Suppressor macrophage treated with lipopolysaccharide for 4 hours (primary cell): ENCODE measurements around the gene DHODH.
A peak's percentile ranks its signal among the peaks of the same experiment; 100 is the strongest.
"Not testable (repeated sequence)": the region's sequence is repeated elsewhere in the genome, so short reads cannot be mapped to it uniquely, and the experiment has no call there.

Experiments
- DNase-seq: peaks from one replicate; pipeline ENCODE4 v3.0.0-alpha.2; 2020

The DHODH gene

DNA sequence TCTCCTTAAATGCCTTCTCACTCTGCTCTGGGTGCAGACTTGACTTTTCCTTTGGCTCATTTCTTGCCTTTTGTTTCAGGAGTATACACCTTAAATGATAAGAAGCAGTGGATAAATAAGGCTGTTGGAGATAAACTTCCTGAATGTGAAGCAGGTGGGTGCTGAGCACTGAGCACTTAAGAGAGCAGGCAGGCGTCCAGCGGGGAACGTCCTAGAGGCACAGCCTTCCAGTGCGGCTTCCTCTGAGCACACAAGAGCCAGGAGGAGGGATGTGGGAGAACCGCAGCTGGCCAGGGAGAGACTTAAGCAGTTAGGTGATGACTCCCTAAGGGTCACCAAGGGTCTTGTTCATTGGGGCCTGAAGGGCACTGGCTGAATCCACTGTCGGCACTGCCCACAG is 48.8 kb downstream of the DHODH start:
- DNase-seq: not testable (repeated sequence)

DNA sequence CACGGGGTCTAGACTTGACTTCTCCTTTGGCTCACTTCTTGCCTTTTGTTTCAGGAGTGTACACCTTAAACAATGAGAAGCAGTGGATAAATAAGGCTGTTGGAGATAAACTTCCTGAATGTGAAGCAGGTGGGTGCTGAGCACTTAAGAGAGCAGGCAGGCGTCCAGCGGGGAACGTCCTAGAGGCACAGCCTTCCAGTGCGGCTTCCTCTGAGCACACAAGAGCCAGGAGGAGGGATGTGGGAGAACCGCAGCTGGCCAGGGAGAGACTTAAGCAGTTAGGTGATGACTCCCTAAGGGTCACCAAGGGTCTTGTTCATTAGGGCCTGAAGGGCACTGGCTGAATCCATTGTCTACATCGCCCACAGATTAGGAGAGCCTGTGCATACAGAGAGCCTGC is 50.5 kb downstream of the DHODH start:
- DNase-seq: not testable (repeated sequence)

DNA sequence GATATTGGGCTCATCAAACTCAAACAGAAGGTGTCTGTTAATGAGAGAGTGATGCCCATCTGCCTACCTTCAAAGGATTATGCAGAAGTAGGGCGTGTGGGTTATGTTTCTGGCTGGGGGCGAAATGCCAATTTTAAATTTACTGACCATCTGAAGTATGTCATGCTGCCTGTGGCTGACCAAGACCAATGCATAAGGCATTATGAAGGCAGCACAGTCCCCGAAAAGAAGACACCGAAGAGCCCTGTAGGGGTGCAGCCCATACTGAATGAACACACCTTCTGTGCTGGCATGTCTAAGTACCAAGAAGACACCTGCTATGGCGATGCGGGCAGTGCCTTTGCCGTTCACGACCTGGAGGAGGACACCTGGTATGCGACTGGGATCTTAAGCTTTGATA is 51.9 kb downstream of the DHODH start:
- DNase-seq: no peak

DNA sequence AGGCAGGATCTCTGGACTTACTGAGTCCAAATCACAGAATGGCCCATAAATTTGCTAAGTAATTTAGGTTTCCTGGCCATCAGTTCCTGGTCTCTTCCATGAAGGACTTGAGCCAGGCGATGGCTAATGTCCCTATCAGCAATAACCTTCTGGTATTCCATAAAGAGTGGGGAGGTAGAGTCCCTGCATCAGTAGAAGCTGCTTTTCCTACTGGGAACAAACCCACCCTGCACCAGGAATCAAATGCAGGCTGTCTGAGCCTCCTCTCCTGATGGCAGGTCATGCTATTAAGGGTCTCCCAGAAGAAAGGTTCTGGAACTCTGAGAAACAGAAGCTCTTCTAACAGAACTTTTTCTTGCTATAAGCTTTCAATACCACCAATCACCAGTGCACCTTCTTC is 53.0 kb downstream of the DHODH start:
- DNase-seq: no peak

- no peak for DNase-seq
Measured at GRCh38 chr16:72064361-72064894, 55.9 kb downstream of the DHODH start.

- peak; percentile 46 for DNase-seq
Measured at GRCh38 chr16:72066747-72067146, 58.2 kb downstream of the DHODH start.

DNA sequence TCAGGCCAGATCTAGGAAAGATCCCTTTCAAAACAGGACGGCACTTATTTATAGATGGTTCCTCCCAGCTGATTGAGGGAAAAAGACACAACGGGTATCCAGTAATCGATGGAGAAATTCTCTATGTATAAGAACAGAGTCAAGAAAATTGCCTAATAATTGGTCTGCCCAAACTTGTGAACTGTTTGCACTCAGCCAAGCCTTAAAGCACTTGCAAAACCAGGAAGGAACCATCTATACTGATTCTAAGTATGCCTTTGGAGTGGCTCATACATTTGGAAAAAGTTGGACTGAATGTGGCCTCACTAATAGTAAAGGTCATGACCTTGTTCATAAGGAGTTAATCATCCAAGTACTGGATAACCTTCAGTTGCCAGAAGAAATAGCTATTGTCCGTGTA is 60.4 kb downstream of the DHODH start:
- no peak for DNase-seq

DNA sequence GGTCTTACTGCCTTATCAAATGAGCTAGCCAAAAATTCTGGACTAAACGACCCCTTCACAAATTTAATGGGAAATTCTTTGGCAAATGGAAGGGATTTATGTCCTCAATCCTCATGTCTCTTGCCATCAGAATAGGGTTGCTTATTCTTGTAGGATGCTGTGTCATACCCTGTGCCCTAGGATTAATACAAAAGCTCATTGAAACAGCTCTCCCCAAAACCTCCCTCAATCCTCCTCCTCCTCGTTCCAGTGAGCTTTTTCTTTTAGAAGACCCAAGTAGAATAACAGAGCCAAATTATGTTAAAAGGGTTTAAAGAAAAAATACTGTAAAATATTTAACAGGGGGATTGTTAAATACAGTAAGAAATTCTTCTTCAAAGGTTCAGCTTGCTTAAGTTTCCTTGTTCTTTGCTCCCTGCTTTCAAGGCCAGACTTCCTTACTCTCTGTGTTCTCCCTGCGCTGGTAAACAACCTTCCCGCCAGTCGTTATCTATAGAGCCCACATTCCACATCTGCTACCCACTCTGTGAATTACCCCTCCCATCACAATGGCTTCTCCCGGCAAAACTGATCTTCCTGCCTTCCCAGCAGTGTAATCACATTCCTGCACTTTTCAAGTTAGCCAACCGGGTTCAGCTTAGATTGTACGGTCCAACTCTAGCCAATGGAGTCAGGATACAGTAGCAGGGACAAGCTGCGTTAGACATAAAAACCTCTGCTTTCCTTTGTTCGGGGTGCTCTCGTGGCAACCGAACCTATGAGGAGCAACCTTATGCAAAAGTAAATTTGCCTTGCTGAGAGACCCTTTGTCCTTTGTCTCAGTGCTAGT is 64.2 kb downstream of the DHODH start:
- no peak for DNase-seq

DNA sequence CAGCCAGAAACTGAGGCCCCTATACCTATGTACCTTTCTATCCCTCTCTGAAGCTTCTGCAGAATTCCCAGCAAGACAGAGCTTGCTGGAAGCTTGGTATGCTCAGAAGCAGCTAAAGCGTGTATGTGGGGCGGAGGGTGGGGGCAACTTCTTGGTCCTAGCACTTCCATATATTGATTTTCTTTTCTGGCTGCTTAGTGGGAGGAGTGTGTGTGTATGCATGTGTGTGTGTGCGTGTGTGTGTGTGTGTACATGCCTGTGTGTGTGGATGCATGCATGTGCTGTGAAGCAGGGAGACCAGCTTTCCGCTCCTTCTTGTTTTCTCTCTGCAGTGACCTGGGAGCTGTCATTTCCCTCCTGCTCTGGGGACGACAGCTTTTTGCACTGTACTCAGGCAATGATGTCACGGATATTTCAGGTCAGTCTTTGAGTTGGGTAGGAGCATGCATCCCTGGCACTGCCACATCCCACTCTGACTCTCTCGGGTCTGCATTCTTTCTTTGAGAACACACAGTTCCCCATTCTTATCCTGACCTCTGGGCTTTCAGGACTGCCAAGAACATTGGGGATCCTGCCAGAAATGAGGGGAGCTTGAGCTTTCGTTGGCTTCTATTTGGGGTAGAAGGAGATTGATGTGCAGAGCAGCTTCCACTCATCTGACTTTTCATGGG is 65.2 kb downstream of the DHODH start:
- DNase-seq: no peak

GRCh38 chr16:72075067-72075466 is 66.5 kb downstream of the DHODH start:
- DNase-seq: not testable (repeated sequence)
